ENCODE measurements around the gene DNAJB13. TPM values are rescaled to one million over a fixed set of nuclear protein-coding genes. Genes with fewer than 3 reads are reported as not detected.
A peak's percentile ranks its signal among the peaks of the same experiment; 100 is the strongest.

Gene DNAJB13
- total and polyA plus RNA-seq, 2 of the 13 experiments (the other 11 are each of a cell fraction or from before 2014, with no cell fraction given) = 2.3 TPM; not detected in 1

- TF ChIP-seq ARID5B (CRISPR knock-in tag; IDR thresholded peaks at IDR 0.05) (no peak), ZNF12 (CRISPR knock-in tag; IDR thresholded peaks at IDR 0.05) (no peak), SRY (CRISPR knock-in tag; IDR thresholded peaks at IDR 0.05) (0 out of 2 replicates have a peak, but pooled peaks have one; percentile 26), NFYB (CRISPR knock-in tag; IDR thresholded peaks at IDR 0.05) (peak; percentile 12; the same call in 1 of the 2 replicates), CCDC6 (CRISPR knock-in tag; IDR thresholded peaks at IDR 0.05) (no peak), SYNCRIP (IDR thresholded peaks at IDR 0.05; ENCODE audit: insufficient read depth, low read depth, low read length) (no peak), SOX5 (CRISPR knock-in tag; IDR thresholded peaks at IDR 0.05; ENCODE audit: borderline replicate concordance) (0 out of 2 replicates have a peak, but pooled peaks have one; percentile 21), REL (CRISPR knock-in tag; conservative IDR thresholded peaks at IDR 0.05) (no peak), HBP1 (CRISPR knock-in tag; IDR thresholded peaks at IDR 0.05; ENCODE audit: low read depth) (peak; percentile 80), SKI (IDR thresholded peaks at IDR 0.05; ENCODE audit: partially characterized antibody) (no peak), ZNF326 (CRISPR knock-in tag; IDR thresholded peaks at IDR 0.05; ENCODE audit: borderline replicate concordance) (no peak), ZNF556 (CRISPR knock-in tag; IDR thresholded peaks at IDR 0.05; ENCODE audit: borderline replicate concordance) (0 out of 2 replicates have a peak, but pooled peaks have one; percentile 36), SIN3A (IDR thresholded peaks at IDR 0.05; ENCODE audit: borderline replicate concordance, low read depth, low read length) (peak; percentile 94), ATF7-NPFF (CRISPR knock-in tag; IDR thresholded peaks at IDR 0.05; ENCODE audit: low read depth) (no peak)
- TF ChIP-seq, protein P1, sequence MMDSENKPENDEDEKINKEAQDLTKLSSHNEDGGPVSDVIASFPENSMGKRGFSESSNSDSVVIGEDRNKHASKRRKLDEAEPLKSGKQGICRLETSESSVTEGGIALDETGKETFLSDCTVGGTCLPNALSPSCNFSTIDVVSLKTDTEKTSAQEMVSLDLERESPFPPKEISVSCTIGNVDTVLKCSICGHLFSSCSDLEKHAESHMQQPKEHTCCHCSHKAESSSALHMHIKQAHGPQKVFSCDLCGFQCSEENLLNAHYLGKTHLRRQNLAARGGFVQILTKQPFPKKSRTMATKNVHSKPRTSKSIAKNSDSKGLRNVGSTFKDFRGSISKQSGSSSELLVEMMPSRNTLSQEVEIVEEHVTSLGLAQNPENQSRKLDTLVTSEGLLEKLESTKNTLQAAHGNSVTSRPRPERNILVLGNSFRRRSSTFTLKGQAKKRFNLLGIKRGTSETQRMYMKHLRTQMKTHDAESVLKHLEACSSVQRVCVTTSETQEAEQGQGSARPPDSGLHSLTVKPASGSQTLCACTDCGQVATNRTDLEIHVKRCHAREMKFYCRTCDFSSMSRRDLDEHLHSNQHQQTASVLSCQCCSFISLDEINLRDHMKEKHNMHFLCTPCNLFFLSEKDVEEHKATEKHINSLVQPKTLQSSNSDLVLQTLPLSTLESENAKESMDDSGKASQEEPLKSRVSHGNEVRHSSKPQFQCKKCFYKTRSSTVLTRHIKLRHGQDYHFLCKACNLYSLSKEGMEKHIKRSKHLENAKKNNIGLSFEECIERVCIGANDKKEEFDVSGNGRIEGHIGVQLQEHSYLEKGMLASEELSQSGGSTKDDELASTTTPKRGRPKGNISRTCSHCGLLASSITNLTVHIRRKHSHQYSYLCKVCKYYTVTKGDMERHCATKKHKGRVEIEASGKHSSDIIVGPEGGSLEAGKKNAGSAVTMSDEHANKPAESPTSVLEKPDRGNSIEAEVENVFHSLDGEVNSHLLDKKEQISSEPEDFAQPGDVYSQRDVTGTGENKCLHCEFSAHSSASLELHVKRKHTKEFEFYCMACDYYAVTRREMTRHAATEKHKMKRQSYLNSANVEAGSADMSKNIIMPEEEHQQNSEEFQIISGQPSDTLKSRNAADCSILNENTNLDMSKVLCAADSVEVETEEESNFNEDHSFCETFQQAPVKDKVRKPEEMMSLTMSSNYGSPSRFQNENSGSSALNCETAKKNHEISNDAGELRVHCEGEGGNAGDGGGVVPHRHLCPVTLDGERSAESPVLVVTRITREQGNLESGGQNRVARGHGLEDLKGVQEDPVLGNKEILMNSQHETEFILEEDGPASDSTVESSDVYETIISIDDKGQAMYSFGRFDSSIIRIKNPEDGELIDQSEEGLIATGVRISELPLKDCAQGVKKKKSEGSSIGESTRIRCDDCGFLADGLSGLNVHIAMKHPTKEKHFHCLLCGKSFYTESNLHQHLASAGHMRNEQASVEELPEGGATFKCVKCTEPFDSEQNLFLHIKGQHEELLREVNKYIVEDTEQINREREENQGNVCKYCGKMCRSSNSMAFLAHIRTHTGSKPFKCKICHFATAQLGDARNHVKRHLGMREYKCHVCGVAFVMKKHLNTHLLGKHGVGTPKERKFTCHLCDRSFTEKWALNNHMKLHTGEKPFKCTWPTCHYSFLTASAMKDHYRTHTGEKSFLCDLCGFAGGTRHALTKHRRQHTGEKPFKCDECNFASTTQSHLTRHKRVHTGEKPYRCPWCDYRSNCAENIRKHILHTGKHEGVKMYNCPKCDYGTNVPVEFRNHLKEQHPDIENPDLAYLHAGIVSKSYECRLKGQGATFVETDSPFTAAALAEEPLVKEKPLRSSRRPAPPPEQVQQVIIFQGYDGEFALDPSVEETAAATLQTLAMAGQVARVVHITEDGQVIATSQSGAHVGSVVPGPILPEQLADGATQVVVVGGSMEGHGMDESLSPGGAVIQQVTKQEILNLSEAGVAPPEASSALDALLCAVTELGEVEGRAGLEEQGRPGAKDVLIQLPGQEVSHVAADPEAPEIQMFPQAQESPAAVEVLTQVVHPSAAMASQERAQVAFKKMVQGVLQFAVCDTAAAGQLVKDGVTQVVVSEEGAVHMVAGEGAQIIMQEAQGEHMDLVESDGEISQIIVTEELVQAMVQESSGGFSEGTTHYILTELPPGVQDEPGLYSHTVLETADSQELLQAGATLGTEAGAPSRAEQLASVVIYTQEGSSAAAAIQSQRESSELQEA (CRISPR knock-in tag; IDR thresholded peaks at IDR 0.05; ENCODE audit: not compliant biosample characterization) = no peak
These were observed at the start of gene DNAJB13 (continued) for GRCh38 chr11:73950869-73951710.

All from HepG2 (cell line).